Activated CD4-positive, alpha-beta T cell treated with anti-CD3 and anti-CD28 coated beads for 36 hours (primary cell): ENCODE results near the gene PGM3. TPM values are rescaled to one million over a fixed set of nuclear protein-coding genes. Genes with fewer than 3 reads are reported as not detected.

Experiments
- ATAC-seq: fragments of 200-7000 bp; cut with Tn5 transposase; one replicate; pipeline ENCODE4 v1.10.0; 2021; ENCODE audit warnings: mild to moderate bottlenecking, moderate library complexity
- CTCF ChIA-PET: fragments of 350-600 bp; sonication (Branson Sonifier 250); formaldehyde crosslinking; loops from one replicate; lab custom pipeline; 2021; ENCODE audit warnings: antibody characterized with exemption; lab: Charles Lee
- POLR2A ChIA-PET: fragments of 350-600 bp; sonication (Branson Sonifier 250); formaldehyde crosslinking; loops from one replicate; lab custom pipeline; 2021; ENCODE audit warnings: antibody characterized with exemption, inconsistent platforms; lab: Charles Lee
- DNase-seq: peaks from one replicate; pipeline ENCODE4 v3.0.0-alpha.2; 2020
- H3K27ac Mint-ChIP-seq: one replicate; pipeline ENCODE4 v1.8.0; 2021; ENCODE audit warnings: mixed read lengths
- H3K27me3 Mint-ChIP-seq: one replicate; pipeline ENCODE4 v1.8.0; 2021; ENCODE audit warnings: mixed read lengths
- H3K36me3 Mint-ChIP-seq: one replicate; pipeline ENCODE4 v1.8.0; 2021; ENCODE audit warnings: low read depth, mixed read lengths
- H3K4me1 Mint-ChIP-seq: one replicate; pipeline ENCODE4 v1.8.0; 2021; ENCODE audit warnings: mixed read lengths
- H3K4me3 Mint-ChIP-seq: one replicate; pipeline ENCODE4 v1.8.0; 2021; ENCODE audit warnings: mild to moderate bottlenecking, moderate library complexity, mixed read lengths
- H3K9me3 Mint-ChIP-seq: one replicate; pipeline ENCODE4 v1.8.0; 2021; ENCODE audit warnings: low read depth, mixed read lengths
- intact Hi-C, 2 experiments: fragments of 100-400 bp; cut with DNase I in 1 of 2; cut with micrococcal nuclease in 1 of 2; formaldehyde crosslinking; loops; one replicate each; pipeline versions ENCODE4 v1.14.2 to v1.15.1; 2022 to 2024; cut with DNase I, micrococcal nuclease
- total RNA-seq, 2 experiments: library from RNA; stranded (reverse); gene quantifications; one replicate each; pipeline ENCODE4 v1.2.3, GENCODE V29; 2021

The PGM3 gene
- total RNA-seq, 2 experiments from 2014 or later = 12.6 to 19.6 TPM

- no peak for DNase-seq
- peaks cover 16% of the 10 kb centered on the region for H3K36me3 Mint-ChIP-seq
- no peaks in the 10 kb centered on the region for H3K9me3 Mint-ChIP-seq
- ChIA-PET POLR2A (no interaction called here), CTCF (interaction anchor here (1.6 kb wide), 1 partner anchor 85 kb away, joined by 3 read pairs; the partner anchor contains the start of gene DOP1A)
- no peaks in the 10 kb centered on the region for H3K4me1 Mint-ChIP-seq
- H3K27ac Mint-ChIP-seq = no peak overlapping the region
- no peaks in the 10 kb centered on the region for H3K27me3 Mint-ChIP-seq
- intact Hi-C loops = no loop called here
- no peak overlapping the region for H3K4me3 Mint-ChIP-seq
- ATAC-seq = no peak
Observed at GRCh38 chr6:83152913-83153312, 40.2 kb downstream of the PGM3 start.

- CTCF ChIA-PET = no interaction called here
- intact Hi-C loops = no loop called here
- Mint-ChIP-seq H3K9me3 (no peaks in the 10 kb centered on the region), H3K27me3 (no peaks in the 10 kb centered on the region), H3K4me1 (no peaks in the 10 kb centered on the region), H3K36me3 (peaks cover 16% of the 10 kb centered on the region), H3K4me3 (no peak overlapping the region), H3K27ac (no peak overlapping the region)
- ATAC-seq = no peak
- no peak for DNase-seq
- POLR2A ChIA-PET = no interaction called here
Observed at GRCh38 chr6:83151114-83151513, 42.0 kb downstream of the PGM3 start.

- POLR2A ChIA-PET = no interaction called here
- Mint-ChIP-seq H3K4me1 (no peaks in the 10 kb centered on the region), H3K36me3 (peaks cover 17% of the 10 kb centered on the region), H3K27me3 (no peaks in the 10 kb centered on the region), H3K27ac (no peak overlapping the region), H3K9me3 (no peaks in the 10 kb centered on the region), H3K4me3 (no peak overlapping the region)
- no peak for ATAC-seq
- intact Hi-C loops = no loop called here
- no peak for DNase-seq
- CTCF ChIA-PET = interaction anchor here (0.7 kb wide), 1 partner anchor 46 kb away, joined by 3 read pairs; no protein-coding TSS in a partner anchor
Observed at GRCh38 chr6:83138758-83139157, 54.3 kb downstream of the PGM3 start.

GRCh38 chr6:83138118-83138722 lies 54.8 kb downstream of the PGM3 start:
- peaks cover 13% of the 10 kb centered on the region for H3K36me3 Mint-ChIP-seq

GRCh38 chr6:83132121-83132520 lies 60.9 kb downstream of the PGM3 start:
- ATAC-seq (no peak), DNase-seq (no peak)
- Mint-ChIP-seq H3K9me3 (no peaks in the 10 kb centered on the region), H3K4me1 (no peaks in the 10 kb centered on the region), H3K36me3 (peaks cover 11% of the 10 kb centered on the region), H3K27me3 (no peaks in the 10 kb centered on the region), H3K4me3 (no peak overlapping the region), H3K27ac (no peak overlapping the region)
- POLR2A ChIA-PET = no interaction called here
- CTCF ChIA-PET = no interaction called here
- intact Hi-C loops = no loop called here

More at GRCh38 chr6:83138118-83138722, 54.8 kb downstream of the PGM3 start:
- CTCF ChIA-PET = interaction anchor here (0.7 to 1.2 kb wide), 2 partner anchors 17 to 47 kb away, joined by 3 read pairs; no protein-coding TSS in a partner anchor
- Mint-ChIP-seq H3K4me3 (no peak overlapping the region), H3K27me3 (no peaks in the 10 kb centered on the region), H3K4me1 (no peaks in the 10 kb centered on the region), H3K9me3 (no peaks in the 10 kb centered on the region), H3K27ac (no peak overlapping the region)
- ATAC-seq = no peak
- DNase-seq = no peak
- intact Hi-C loops = no loop called here
- POLR2A ChIA-PET = no interaction called here

GRCh38 chr6:83127976-83128375 lies 65.1 kb downstream of the PGM3 start:
- POLR2A ChIA-PET = no interaction called here
- H3K27ac Mint-ChIP-seq = no peak overlapping the region
- CTCF ChIA-PET = no interaction called here
- no peaks in the 10 kb centered on the region for H3K4me1 Mint-ChIP-seq
- no peak for DNase-seq
- no peak for ATAC-seq
- intact Hi-C loops = no loop called here
- H3K4me3 Mint-ChIP-seq = no peak overlapping the region
- H3K27me3 Mint-ChIP-seq = no peaks in the 10 kb centered on the region
- H3K9me3 Mint-ChIP-seq = no peaks in the 10 kb centered on the region
- peaks cover 18% of the 10 kb centered on the region for H3K36me3 Mint-ChIP-seq

- no peak for ATAC-seq
- no peaks in the 10 kb centered on the region for H3K9me3 Mint-ChIP-seq
- no peak for DNase-seq
- peaks cover 18% of the 10 kb centered on the region for H3K36me3 Mint-ChIP-seq
- H3K4me3 Mint-ChIP-seq = no peak overlapping the region
- no peaks in the 10 kb centered on the region for H3K27me3 Mint-ChIP-seq
- no peaks in the 10 kb centered on the region for H3K4me1 Mint-ChIP-seq
- ChIA-PET CTCF (no interaction called here), POLR2A (interaction anchor here (0.6 kb wide), 1 partner anchor 120 kb away, joined by 3 read pairs; no protein-coding TSS in a partner anchor)
- H3K27ac Mint-ChIP-seq = no peak overlapping the region
- intact Hi-C loops = no loop called here
Observed at GRCh38 chr6:83127258-83127657, 65.8 kb downstream of the PGM3 start.

- no peak for DNase-seq
- Mint-ChIP-seq H3K27me3 (no peaks in the 10 kb centered on the region), H3K4me3 (no peak overlapping the region), H3K9me3 (no peaks in the 10 kb centered on the region), H3K27ac (no peak overlapping the region), H3K36me3 (peaks cover 18% of the 10 kb centered on the region), H3K4me1 (no peaks in the 10 kb centered on the region)
- no peak for ATAC-seq
- POLR2A ChIA-PET = interaction anchor here (0.6 kb wide), 1 partner anchor 120 kb away, joined by 3 read pairs; no protein-coding TSS in a partner anchor
- intact Hi-C loops = no loop called here
- CTCF ChIA-PET = no interaction called here
Observed at GRCh38 chr6:83126807-83127206, 66.3 kb downstream of the PGM3 start.

- Mint-ChIP-seq H3K27me3 (no peaks in the 10 kb centered on the region), H3K4me1 (no peaks in the 10 kb centered on the region), H3K27ac (no peak overlapping the region), H3K36me3 (peaks cover 18% of the 10 kb centered on the region), H3K4me3 (no peak overlapping the region), H3K9me3 (no peaks in the 10 kb centered on the region)
- intact Hi-C loops = no loop called here
- ATAC-seq = no peak
- no peak for DNase-seq
- CTCF ChIA-PET = no interaction called here
- POLR2A ChIA-PET = no interaction called here
Observed at GRCh38 chr6:83126223-83126622, 66.8 kb downstream of the PGM3 start.

GRCh38 chr6:83125425-83125824 lies 67.6 kb downstream of the PGM3 start:
- DNase-seq (no peak), ATAC-seq (no peak)
- no peak overlapping the region for H3K4me3 Mint-ChIP-seq
- peaks cover 15% of the 10 kb centered on the region for H3K36me3 Mint-ChIP-seq
- H3K27me3 Mint-ChIP-seq = no peaks in the 10 kb centered on the region
- CTCF ChIA-PET = no interaction called here
- intact Hi-C loops = no loop called here
- H3K27ac Mint-ChIP-seq = no peak overlapping the region
- no peaks in the 10 kb centered on the region for H3K4me1 Mint-ChIP-seq
- no peaks in the 10 kb centered on the region for H3K9me3 Mint-ChIP-seq
- POLR2A ChIA-PET = no interaction called here

GRCh38 chr6:83124553-83124952 lies 68.5 kb downstream of the PGM3 start:
- Mint-ChIP-seq H3K9me3 (no peaks in the 10 kb centered on the region), H3K27ac (no peak overlapping the region), H3K4me1 (no peaks in the 10 kb centered on the region), H3K27me3 (no peaks in the 10 kb centered on the region), H3K4me3 (no peak overlapping the region), H3K36me3 (peaks cover 15% of the 10 kb centered on the region)
- DNase-seq = no peak
- no peak for ATAC-seq
- ChIA-PET CTCF (no interaction called here), POLR2A (no interaction called here)
- intact Hi-C loops = no loop called here

- Mint-ChIP-seq H3K27ac (no peak overlapping the region), H3K9me3 (no peaks in the 10 kb centered on the region), H3K4me1 (no peaks in the 10 kb centered on the region), H3K27me3 (no peaks in the 10 kb centered on the region), H3K4me3 (no peak overlapping the region), H3K36me3 (no peaks in the 10 kb centered on the region)
- CTCF ChIA-PET = interaction anchor here (0.6 kb wide), 1 partner anchor 24 kb away, joined by 3 read pairs; no protein-coding TSS in a partner anchor
- POLR2A ChIA-PET = no interaction called here
- intact Hi-C loops = no loop called here
- ATAC-seq = no peak
- DNase-seq = no peak
Observed at GRCh38 chr6:83119742-83120300, 73.2 kb downstream of the PGM3 start.
